H1 (cell line): Measurements from ENCODE around the gene ACTL7A. TPM values are rescaled to one million over a fixed set of nuclear protein-coding genes. Genes with fewer than 3 reads are reported as not detected.

Experiments used
- CTCF ChIA-PET: fragments of 300-600 bp; sonication (Branson Sonifier 250); formaldehyde crosslinking; loops from one replicate; lab custom pipeline; 2021; ENCODE audit not compliant: partially characterized antibody; lab: Charles Lee
- POLR2A ChIA-PET: fragments of 300-600 bp; sonication (Branson Sonifier 250); formaldehyde crosslinking; loops from one replicate; lab custom pipeline; 2021; ENCODE audit warnings: inconsistent platforms; ENCODE audit not compliant: partially characterized antibody; lab: Charles Lee
- DNase-seq, 2 experiments: peaks; one replicate each; pipeline versions ENCODE4 v3.0.0 to v3.0.0-alpha.2; 2010 to 2022; ENCODE audit warnings: low spot score in 2 of 2, low read depth in 1 of 2, mixed read lengths in 1 of 2
- FAIRE-seq: peaks from 2 replicates; lab custom pipeline; 2011; peaks lifted over from hg19 to GRCh38; lab: Jason Lieb, UNC
- H2AFZ ChIP-seq: 2 replicates; pipeline ENCODE4 v1.8.1; 2012; ENCODE audit warnings: low read length, inconsistent platforms
- H2AK5ac ChIP-seq: 2 replicates; pipeline ENCODE4 v1.6.1; 2013; ENCODE audit warnings: low read depth, low read length
- H2BK120ac ChIP-seq: replicated peaks from 2 replicates; pipeline ENCODE3; 2013; ENCODE audit warnings: low read depth, low read length, inconsistent platforms
- H2BK12ac ChIP-seq: 2 replicates; pipeline ENCODE4 v1.6.1; 2013; ENCODE audit warnings: low read depth, low read length
- H2BK15ac ChIP-seq: 2 replicates; pipeline ENCODE4 v1.6.1; 2013; ENCODE audit warnings: low read length
- H2BK20ac ChIP-seq: 2 replicates; pipeline ENCODE4 v1.6.1; 2013; ENCODE audit warnings: low read length
- H2BK5ac ChIP-seq: 2 replicates; pipeline ENCODE4 v1.6.1; 2013; ENCODE audit warnings: low read depth, low read length
- H3K14ac ChIP-seq: 2 replicates; pipeline ENCODE4 v1.6.1; 2013; ENCODE audit warnings: inconsistent platforms; ENCODE audit not compliant: insufficient read length
- H3K18ac ChIP-seq: 2 replicates; pipeline ENCODE4 v1.6.1; 2013; ENCODE audit warnings: low read length; ENCODE audit errors: extremely low read depth
- H3K23ac ChIP-seq: 2 replicates; pipeline ENCODE4 v1.6.1; 2013; ENCODE audit warnings: inconsistent platforms; ENCODE audit not compliant: insufficient read length
- H3K23me2 ChIP-seq: 2 replicates; pipeline ENCODE4 v1.6.1; 2013; ENCODE audit warnings: low read depth, low read length
- H3K27ac ChIP-seq: 2 replicates; pipeline ENCODE4 v1.6.1; 2011; ENCODE audit warnings: low read depth, low read length, inconsistent platforms
- H3K27me3 ChIP-seq, 4 experiments: replicated peaks in 1 of 4; 1 replicate in 1 of 4; 2 replicates in 3 of 4; pipeline versions ENCODE4 v1.6.1 to v1.8.1; 2011 to 2013; ENCODE audit warnings: low read length in 3 of 4, mild to moderate bottlenecking in 3 of 4, inconsistent platforms in 2 of 4, mixed read lengths in 2 of 4, moderate library complexity in 1 of 4; ENCODE audit not compliant: control insufficient read depth in 3 of 4, insufficient read depth in 3 of 4; ENCODE audit errors: extremely low read depth in 1 of 4
- H3K36me3 ChIP-seq, 4 experiments: 2 replicates each; pipeline versions ENCODE4 v1.6.1 to v1.8.1; 2011 to 2013; ENCODE audit warnings: mild to moderate bottlenecking in 4 of 4, low read length in 3 of 4, moderate library complexity in 2 of 4, control low read depth in 1 of 4, inconsistent platforms in 1 of 4; ENCODE audit not compliant: insufficient read depth in 4 of 4, control insufficient read depth in 2 of 4
- H3K4ac ChIP-seq: replicated peaks from 2 replicates; pipeline ENCODE3; 2013; ENCODE audit warnings: low read length, low read depth, mixed read lengths, inconsistent platforms; ENCODE audit not compliant: insufficient read length
- H3K4me1 ChIP-seq, 4 experiments: replicated peaks in 1 of 4; 1 replicate in 1 of 4; 2 replicates in 3 of 4; pipeline versions ENCODE4 v1.6.1 to v1.8.1; 2011 to 2013; ENCODE audit warnings: low read length in 3 of 4, inconsistent platforms in 2 of 4, mixed read lengths in 1 of 4; ENCODE audit not compliant: insufficient read depth in 4 of 4, control insufficient read depth in 3 of 4
- H3K4me2 ChIP-seq, 2 experiments: 2 replicates each; pipeline versions ENCODE4 v1.6.1 to v1.8.1; 2011 to 2013; ENCODE audit warnings: low read depth in 2 of 2, low read length in 2 of 2, control low read depth in 1 of 2, inconsistent platforms in 1 of 2, mild to moderate bottlenecking in 1 of 2; ENCODE audit not compliant: insufficient read depth in 1 of 2
- H3K4me3 ChIP-seq, 4 experiments: fragments of 200-600, 300-600 bp in 1 of 4; sonication (generic), shearing (Covaris generic), sonication (Bioruptor Twin) in 1 of 4; 2 replicates each; pipeline versions ENCODE4 v1.5.1 to v1.8.1; 2011 to 2016; ENCODE audit warnings: low read length in 4 of 4, low read depth in 3 of 4, control low read depth in 2 of 4, inconsistent platforms in 2 of 4, mild to moderate bottlenecking in 2 of 4, mixed read lengths in 1 of 4, moderate library complexity in 1 of 4; ENCODE audit not compliant: insufficient read depth in 2 of 4; ENCODE audit errors: extremely low read depth in 1 of 4
- H3K56ac ChIP-seq: replicated peaks from 2 replicates; pipeline ENCODE3; 2013; ENCODE audit warnings: low read depth, mild to moderate bottlenecking, mixed read lengths, low read length, inconsistent platforms; ENCODE audit not compliant: insufficient read length
- H3K79me1 ChIP-seq: 2 replicates; pipeline ENCODE4 v1.6.1; 2013; ENCODE audit warnings: low read depth, low read length, control low read depth
- H3K79me2 ChIP-seq, 2 experiments: 2 replicates each; pipeline versions ENCODE4 v1.6.1 to v1.8.1; 2012 to 2013; ENCODE audit warnings: low read length in 2 of 2, mild to moderate bottlenecking in 2 of 2, inconsistent platforms in 1 of 2; ENCODE audit not compliant: insufficient read depth in 2 of 2, control insufficient read depth in 1 of 2
- H3K9ac ChIP-seq, 4 experiments: replicated peaks in 1 of 4; 1 replicate in 1 of 4; 2 replicates in 3 of 4; pipeline versions ENCODE4 v1.6.1 to v1.8.1; 2011 to 2013; ENCODE audit warnings: low read depth in 3 of 4, low read length in 3 of 4, control low read depth in 2 of 4, mild to moderate bottlenecking in 2 of 4, moderate library complexity in 2 of 4, inconsistent platforms in 1 of 4; ENCODE audit errors: extremely low read depth in 1 of 4
- H3K9me3 ChIP-seq, 2 experiments: 2 replicates each; pipeline versions ENCODE4 v1.6.1 to v1.8.1; 2012 to 2013; ENCODE audit warnings: mild to moderate bottlenecking in 2 of 2, moderate library complexity in 2 of 2, control low read depth in 1 of 2, inconsistent platforms in 1 of 2, low read depth in 1 of 2, low read length in 1 of 2, mixed read lengths in 1 of 2; ENCODE audit not compliant: insufficient read depth in 2 of 2
- H4K20me1 ChIP-seq, 2 experiments: replicated peaks in 1 of 2; 2 replicates each; pipeline versions ENCODE3 to v1.8.1; 2011 to 2013; ENCODE audit warnings: inconsistent platforms in 2 of 2, low read length in 2 of 2, mild to moderate bottlenecking in 1 of 2; ENCODE audit not compliant: insufficient read depth in 2 of 2, control insufficient read depth in 1 of 2
- H4K5ac ChIP-seq: 2 replicates; pipeline ENCODE4 v1.6.1; 2013; ENCODE audit warnings: low read length, low read depth, mixed read lengths, inconsistent platforms; ENCODE audit not compliant: insufficient read length
- H4K8ac ChIP-seq: 2 replicates; pipeline ENCODE4 v1.8.0; 2013; ENCODE audit warnings: mild to moderate bottlenecking, moderate library complexity, low read length, inconsistent platforms; ENCODE audit not compliant: insufficient read depth; ENCODE audit errors: extremely low read depth
- H4K91ac ChIP-seq: replicated peaks from 2 replicates; pipeline ENCODE3; 2013; ENCODE audit warnings: low read length, mixed read lengths, inconsistent platforms; ENCODE audit not compliant: insufficient read length
- ASH2L ChIP-seq: fragments of 200-600, 300-600 bp; sonication (generic); IDR thresholded peaks from one replicate; pipeline ENCODE4 v1.7.1; 2017; ENCODE audit warnings: low read length
- BCL11A ChIP-seq, 2 experiments: IDR thresholded peaks; one replicate each; pipeline ENCODE4 v1.6.1; 2011; ENCODE audit warnings: low read depth in 2 of 2, low read length in 2 of 2, mild to moderate bottlenecking in 2 of 2
- CHD2 ChIP-seq: IDR thresholded peaks from 2 replicates; pipeline ENCODE4 v1.6.1; 2012; ENCODE audit warnings: low read length, improper control_type of control experiment
- E2F6 ChIP-seq: IDR thresholded peaks from 2 replicates; pipeline ENCODE4 v1.6.1; 2012; ENCODE audit warnings: inconsistent platforms
- GTF2F1 ChIP-seq: IDR thresholded peaks from 2 replicates; pipeline ENCODE4 v1.6.1; 2012; ENCODE audit warnings: low read depth, low read length, improper control_type of control experiment, borderline replicate concordance
- NANOG ChIP-seq: IDR thresholded peaks from 2 replicates; pipeline ENCODE4 v1.6.1; 2011; ENCODE audit warnings: low read length, low read depth, mild to moderate bottlenecking, inconsistent platforms; ENCODE audit not compliant: insufficient read depth, poor library complexity, severe bottlenecking
- POLR2AphosphoS5 ChIP-seq: IDR thresholded peaks from 2 replicates; pipeline ENCODE4 v1.6.1; 2011; ENCODE audit warnings: low read depth, low read length
- POU5F1 ChIP-seq: IDR thresholded peaks from 2 replicates; pipeline ENCODE4 v1.6.1; 2011; ENCODE audit warnings: low read depth, mild to moderate bottlenecking, low read length, moderate library complexity
- RXRA ChIP-seq: IDR thresholded peaks from 2 replicates; pipeline ENCODE4 v1.6.1; 2011; ENCODE audit warnings: low read depth, mild to moderate bottlenecking, low read length, moderate library complexity; ENCODE audit not compliant: insufficient read depth
- SIRT6 ChIP-seq: IDR thresholded peaks from one replicate; pipeline ENCODE4 v1.7.1; 2012; ENCODE audit warnings: low read length, inconsistent platforms
- TBP ChIP-seq: IDR thresholded peaks from 2 replicates; pipeline ENCODE4 v1.6.1; 2011; ENCODE audit warnings: low read depth, low read length, improper control_type of control experiment
- TCF12 ChIP-seq: IDR thresholded peaks from 2 replicates; pipeline ENCODE4 v1.6.1; 2011; ENCODE audit warnings: low read depth, mild to moderate bottlenecking, low read length
- WGBS, 2 experiments: shearing (Covaris generic) in 1 of 2; methylation state at CpG; one replicate each; pipeline versions ENCODE4 v1.1.6 to v1.1.7; 2013 to 2015; ENCODE audit warnings: low lambda C conversion rate in 2 of 2, mixed read lengths in 2 of 2, inconsistent platforms in 1 of 2, low coverage in 1 of 2, missing lambda C conversion rate in 1 of 2; ENCODE audit not compliant: insufficient replicate concordance in 2 of 2, insufficient coverage in 1 of 2, insufficient read length in 1 of 2; ENCODE audit errors: extremely low coverage in 1 of 2, missing lambda C conversion rate in 1 of 2; 5-methylcytosine and 5-hydroxymethylcytosine counted together
- polyA plus RNA-seq, 7 experiments: library from polyadenylated mRNA; depleted of rRNA in 3 of 7; stranded (reverse) in 5 of 7; unstranded in 2 of 7; fragments of >200 nt in 5 of 7; fragments of 200-250 nt in 2 of 7; gene quantifications; 1 replicate in 5 of 7; 2 replicates in 1 of 7; 4 replicates in 1 of 7; pipeline versions ENCODE4 v1.2.1 to v1.2.3, GENCODE V29; 2011 to 2013; ENCODE audit warnings: missing spikeins in 2 of 7, mixed read lengths in 2 of 7
- total RNA-seq: library from RNA; stranded (reverse); fragmentation: NEBNext Ultra II Directional; extraction: Animal tissue kit (Norgen Biotek cat#: 25700); gene quantifications from 2 replicates; pipeline ENCODE4 v1.2.1, GENCODE V29; 2021

Gene ACTL7A
- total and polyA plus RNA-seq, 2 of the 8 experiments (the other 6 are each of a cell fraction or from before 2014, with no cell fraction given) = not detected

GRCh38 chr9:108860764-108861163, 1.3 kb upstream of the ACTL7A start:
- Histone ChIP-seq H2AK5ac (no peak overlapping the region), H3K79me2 (no peaks in the 10 kb centered on the region), H3K27ac (no peak overlapping the region), H2BK5ac (no peak overlapping the region), H4K8ac (no peak overlapping the region), H4K91ac (no peak overlapping the region), H2BK20ac (no peak overlapping the region), H3K23me2 (no peaks in the 10 kb centered on the region), H3K4me2 (no peak overlapping the region), H3K4me3 (no peak overlapping the region), H3K56ac (no peak overlapping the region), H2AFZ (no peak overlapping the region), H3K4me1 (no peaks in the 10 kb centered on the region), H3K36me3 (no peaks in the 10 kb centered on the region), H3K14ac (no peak overlapping the region), H2BK15ac (no peak overlapping the region), H3K23ac (no peak overlapping the region), H4K20me1 (no peaks in the 10 kb centered on the region), H2BK12ac (no peak overlapping the region), H3K27me3 (no peaks in the 10 kb centered on the region), H4K5ac (no peak overlapping the region), H3K18ac (no peak overlapping the region), H2BK120ac (no peak overlapping the region), H3K9me3 (0 out of 4 replicates have a peak, but pooled peaks cover 0 to 3% of the 10 kb centered on the region in 2 experiments), H3K4ac (no peak overlapping the region), H3K79me1 (no peaks in the 10 kb centered on the region), H3K9ac (no peak overlapping the region)
- TF ChIP-seq NANOG (no peak), BCL11A (IDR thresholded peaks at IDR 0.05; ENCODE audit: low read depth in 2 of 2, low read length in 2 of 2) (no peak), POU5F1 (no peak), TBP (no peak), E2F6 (no peak), GTF2F1 (no peak), ASH2L (no peak), SIRT6 (no peak), POLR2AphosphoS5 (no peak), RXRA (no peak), TCF12 (no peak), CHD2 (no peak)
- DNase-seq (no peak), FAIRE-seq (no peak)
- 93% methylated on average over 2 of the region's 2 CpGs; no CpG with 5 or more reads in 1 of the 2 experiments for WGBS, 2 experiments
- ChIA-PET POLR2A (no interaction called here), CTCF (no interaction called here)
